H1 (cell line): ENCODE data around the gene HHAT. TPM values are rescaled to one million over a fixed set of nuclear protein-coding genes. Genes with fewer than 3 reads are reported as not detected.

Experiments used
- CTCF ChIA-PET: fragments of 300-600 bp; sonication (Branson Sonifier 250); formaldehyde crosslinking; loops from one replicate; lab custom pipeline; 2021; ENCODE audit not compliant: partially characterized antibody; lab: Charles Lee
- POLR2A ChIA-PET: fragments of 300-600 bp; sonication (Branson Sonifier 250); formaldehyde crosslinking; loops from one replicate; lab custom pipeline; 2021; ENCODE audit warnings: inconsistent platforms; ENCODE audit not compliant: partially characterized antibody; lab: Charles Lee
- DNase-seq, 2 experiments: peaks; one replicate each; pipeline versions ENCODE4 v3.0.0 to v3.0.0-alpha.2; 2010 to 2022; ENCODE audit warnings: low spot score in 2 of 2, low read depth in 1 of 2, mixed read lengths in 1 of 2
- FAIRE-seq: peaks from 2 replicates; lab custom pipeline; 2011; peaks lifted over from hg19 to GRCh38; lab: Jason Lieb, UNC
- H2AFZ ChIP-seq: 2 replicates; pipeline ENCODE4 v1.8.1; 2012; ENCODE audit warnings: low read length, inconsistent platforms
- H2AK5ac ChIP-seq: 2 replicates; pipeline ENCODE4 v1.6.1; 2013; ENCODE audit warnings: low read depth, low read length
- H2BK120ac ChIP-seq: replicated peaks from 2 replicates; pipeline ENCODE3; 2013; ENCODE audit warnings: low read depth, low read length, inconsistent platforms
- H2BK12ac ChIP-seq: 2 replicates; pipeline ENCODE4 v1.6.1; 2013; ENCODE audit warnings: low read depth, low read length
- H2BK15ac ChIP-seq: 2 replicates; pipeline ENCODE4 v1.6.1; 2013; ENCODE audit warnings: low read length
- H2BK20ac ChIP-seq: 2 replicates; pipeline ENCODE4 v1.6.1; 2013; ENCODE audit warnings: low read length
- H2BK5ac ChIP-seq: 2 replicates; pipeline ENCODE4 v1.6.1; 2013; ENCODE audit warnings: low read depth, low read length
- H3K14ac ChIP-seq: 2 replicates; pipeline ENCODE4 v1.6.1; 2013; ENCODE audit warnings: inconsistent platforms; ENCODE audit not compliant: insufficient read length
- H3K18ac ChIP-seq: 2 replicates; pipeline ENCODE4 v1.6.1; 2013; ENCODE audit warnings: low read length; ENCODE audit errors: extremely low read depth
- H3K23ac ChIP-seq: 2 replicates; pipeline ENCODE4 v1.6.1; 2013; ENCODE audit warnings: inconsistent platforms; ENCODE audit not compliant: insufficient read length
- H3K23me2 ChIP-seq: 2 replicates; pipeline ENCODE4 v1.6.1; 2013; ENCODE audit warnings: low read depth, low read length
- H3K27ac ChIP-seq: 2 replicates; pipeline ENCODE4 v1.6.1; 2011; ENCODE audit warnings: low read depth, low read length, inconsistent platforms
- H3K27me3 ChIP-seq, 4 experiments: replicated peaks in 1 of 4; 1 replicate in 1 of 4; 2 replicates in 3 of 4; pipeline versions ENCODE4 v1.6.1 to v1.8.1; 2011 to 2013; ENCODE audit warnings: low read length in 3 of 4, mild to moderate bottlenecking in 3 of 4, inconsistent platforms in 2 of 4, mixed read lengths in 2 of 4, moderate library complexity in 1 of 4; ENCODE audit not compliant: control insufficient read depth in 3 of 4, insufficient read depth in 3 of 4; ENCODE audit errors: extremely low read depth in 1 of 4
- H3K36me3 ChIP-seq, 4 experiments: 2 replicates each; pipeline versions ENCODE4 v1.6.1 to v1.8.1; 2011 to 2013; ENCODE audit warnings: mild to moderate bottlenecking in 4 of 4, low read length in 3 of 4, moderate library complexity in 2 of 4, control low read depth in 1 of 4, inconsistent platforms in 1 of 4; ENCODE audit not compliant: insufficient read depth in 4 of 4, control insufficient read depth in 2 of 4
- H3K4ac ChIP-seq: replicated peaks from 2 replicates; pipeline ENCODE3; 2013; ENCODE audit warnings: low read length, low read depth, mixed read lengths, inconsistent platforms; ENCODE audit not compliant: insufficient read length
- H3K4me1 ChIP-seq, 4 experiments: replicated peaks in 1 of 4; 1 replicate in 1 of 4; 2 replicates in 3 of 4; pipeline versions ENCODE4 v1.6.1 to v1.8.1; 2011 to 2013; ENCODE audit warnings: low read length in 3 of 4, inconsistent platforms in 2 of 4, mixed read lengths in 1 of 4; ENCODE audit not compliant: insufficient read depth in 4 of 4, control insufficient read depth in 3 of 4
- H3K4me2 ChIP-seq, 2 experiments: 2 replicates each; pipeline versions ENCODE4 v1.6.1 to v1.8.1; 2011 to 2013; ENCODE audit warnings: low read depth in 2 of 2, low read length in 2 of 2, control low read depth in 1 of 2, inconsistent platforms in 1 of 2, mild to moderate bottlenecking in 1 of 2; ENCODE audit not compliant: insufficient read depth in 1 of 2
- H3K4me3 ChIP-seq, 4 experiments: fragments of 200-600, 300-600 bp in 1 of 4; sonication (generic), shearing (Covaris generic), sonication (Bioruptor Twin) in 1 of 4; 2 replicates each; pipeline versions ENCODE4 v1.5.1 to v1.8.1; 2011 to 2016; ENCODE audit warnings: low read length in 4 of 4, low read depth in 3 of 4, control low read depth in 2 of 4, inconsistent platforms in 2 of 4, mild to moderate bottlenecking in 2 of 4, mixed read lengths in 1 of 4, moderate library complexity in 1 of 4; ENCODE audit not compliant: insufficient read depth in 2 of 4; ENCODE audit errors: extremely low read depth in 1 of 4
- H3K56ac ChIP-seq: replicated peaks from 2 replicates; pipeline ENCODE3; 2013; ENCODE audit warnings: low read depth, mild to moderate bottlenecking, mixed read lengths, low read length, inconsistent platforms; ENCODE audit not compliant: insufficient read length
- H3K79me1 ChIP-seq: 2 replicates; pipeline ENCODE4 v1.6.1; 2013; ENCODE audit warnings: low read depth, low read length, control low read depth
- H3K79me2 ChIP-seq, 2 experiments: 2 replicates each; pipeline versions ENCODE4 v1.6.1 to v1.8.1; 2012 to 2013; ENCODE audit warnings: low read length in 2 of 2, mild to moderate bottlenecking in 2 of 2, inconsistent platforms in 1 of 2; ENCODE audit not compliant: insufficient read depth in 2 of 2, control insufficient read depth in 1 of 2
- H3K9ac ChIP-seq, 4 experiments: replicated peaks in 1 of 4; 1 replicate in 1 of 4; 2 replicates in 3 of 4; pipeline versions ENCODE4 v1.6.1 to v1.8.1; 2011 to 2013; ENCODE audit warnings: low read depth in 3 of 4, low read length in 3 of 4, control low read depth in 2 of 4, mild to moderate bottlenecking in 2 of 4, moderate library complexity in 2 of 4, inconsistent platforms in 1 of 4; ENCODE audit errors: extremely low read depth in 1 of 4
- H3K9me3 ChIP-seq, 2 experiments: 2 replicates each; pipeline versions ENCODE4 v1.6.1 to v1.8.1; 2012 to 2013; ENCODE audit warnings: mild to moderate bottlenecking in 2 of 2, moderate library complexity in 2 of 2, control low read depth in 1 of 2, inconsistent platforms in 1 of 2, low read depth in 1 of 2, low read length in 1 of 2, mixed read lengths in 1 of 2; ENCODE audit not compliant: insufficient read depth in 2 of 2
- H4K20me1 ChIP-seq, 2 experiments: replicated peaks in 1 of 2; 2 replicates each; pipeline versions ENCODE3 to v1.8.1; 2011 to 2013; ENCODE audit warnings: inconsistent platforms in 2 of 2, low read length in 2 of 2, mild to moderate bottlenecking in 1 of 2; ENCODE audit not compliant: insufficient read depth in 2 of 2, control insufficient read depth in 1 of 2
- H4K5ac ChIP-seq: 2 replicates; pipeline ENCODE4 v1.6.1; 2013; ENCODE audit warnings: low read length, low read depth, mixed read lengths, inconsistent platforms; ENCODE audit not compliant: insufficient read length
- H4K8ac ChIP-seq: 2 replicates; pipeline ENCODE4 v1.8.0; 2013; ENCODE audit warnings: mild to moderate bottlenecking, moderate library complexity, low read length, inconsistent platforms; ENCODE audit not compliant: insufficient read depth; ENCODE audit errors: extremely low read depth
- H4K91ac ChIP-seq: replicated peaks from 2 replicates; pipeline ENCODE3; 2013; ENCODE audit warnings: low read length, mixed read lengths, inconsistent platforms; ENCODE audit not compliant: insufficient read length
- CHD2 ChIP-seq: IDR thresholded peaks from 2 replicates; pipeline ENCODE4 v1.6.1; 2012; ENCODE audit warnings: low read length, improper control_type of control experiment
- KDM4A ChIP-seq: IDR thresholded peaks from one replicate; pipeline ENCODE4 v1.7.1; 2012; ENCODE audit warnings: low read depth, mild to moderate bottlenecking, moderate library complexity, low read length, inconsistent platforms; ENCODE audit not compliant: severe bottlenecking
- WGBS, 2 experiments: shearing (Covaris generic) in 1 of 2; methylation state at CpG; one replicate each; pipeline versions ENCODE4 v1.1.6 to v1.1.7; 2013 to 2015; ENCODE audit warnings: low lambda C conversion rate in 2 of 2, mixed read lengths in 2 of 2, inconsistent platforms in 1 of 2, low coverage in 1 of 2, missing lambda C conversion rate in 1 of 2; ENCODE audit not compliant: insufficient replicate concordance in 2 of 2, insufficient coverage in 1 of 2, insufficient read length in 1 of 2; ENCODE audit errors: extremely low coverage in 1 of 2, missing lambda C conversion rate in 1 of 2; 5-methylcytosine and 5-hydroxymethylcytosine counted together
- polyA plus RNA-seq, 7 experiments: library from polyadenylated mRNA; depleted of rRNA in 3 of 7; stranded (reverse) in 5 of 7; unstranded in 2 of 7; fragments of >200 nt in 5 of 7; fragments of 200-250 nt in 2 of 7; gene quantifications; 1 replicate in 5 of 7; 2 replicates in 1 of 7; 4 replicates in 1 of 7; pipeline versions ENCODE4 v1.2.1 to v1.2.3, GENCODE V29; 2011 to 2013; ENCODE audit warnings: missing spikeins in 2 of 7, mixed read lengths in 2 of 7
- total RNA-seq: library from RNA; stranded (reverse); fragmentation: NEBNext Ultra II Directional; extraction: Animal tissue kit (Norgen Biotek cat#: 25700); gene quantifications from 2 replicates; pipeline ENCODE4 v1.2.1, GENCODE V29; 2021

Gene HHAT
- total and polyA plus RNA-seq, 2 of the 8 experiments (the other 6 are each of a cell fraction or from before 2014, with no cell fraction given), result 0.15 to 0.51 TPM

DNA sequence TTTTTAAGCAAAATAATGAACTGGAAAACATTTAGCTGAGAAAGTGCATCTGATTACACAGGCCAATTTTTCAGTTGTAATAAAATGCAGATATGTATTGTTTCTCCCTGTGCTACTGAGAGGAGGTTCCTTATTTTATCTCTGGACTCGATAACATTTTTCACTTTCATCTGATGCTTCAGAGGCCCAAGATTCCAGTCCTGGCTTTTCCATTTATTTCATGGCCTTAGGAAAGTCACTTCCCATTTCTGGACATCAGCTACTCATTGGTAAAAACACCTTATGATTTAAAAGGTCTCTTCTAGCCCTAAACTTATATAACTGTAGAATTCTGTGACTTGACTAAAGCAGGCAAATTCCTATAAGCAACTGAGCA lies 203.5 kb downstream of the HHAT start:
- H2BK15ac ChIP-seq, result no peak overlapping the region
- H4K8ac ChIP-seq, result no peak overlapping the region
- H4K91ac ChIP-seq, result no peak overlapping the region
- no peak overlapping the region for H3K4me3 ChIP-seq
- ChIA-PET CTCF (interaction anchor here (0.9 to 1.6 kb wide), 3 partner anchors 15 to 164 kb away, joined by 4 read pairs; no protein-coding TSS in a partner anchor), POLR2A (no interaction called here)
- H2AFZ ChIP-seq, result no peak overlapping the region
- no peak overlapping the region for H3K27ac ChIP-seq
- no peaks in the 10 kb centered on the region for H3K27me3 ChIP-seq
- H3K9ac ChIP-seq, result no peak overlapping the region
- no peak overlapping the region for H3K56ac ChIP-seq
- H3K23ac ChIP-seq, result no peak overlapping the region
- no peak overlapping the region for H2BK20ac ChIP-seq
- no peaks in the 10 kb centered on the region for H4K20me1 ChIP-seq
- H3K79me2 ChIP-seq, result no peaks in the 10 kb centered on the region
- H2BK5ac ChIP-seq, result no peak overlapping the region
- FAIRE-seq (no peak), DNase-seq (no peak)
- H3K4ac ChIP-seq, result no peak overlapping the region
- no peaks in the 10 kb centered on the region for H3K79me1 ChIP-seq
- no peak overlapping the region for H4K5ac ChIP-seq
- H3K36me3 ChIP-seq, result no peaks in the 10 kb centered on the region
- peaks cover 0 to 6% (median 1%) of the 10 kb centered on the region in 4 experiments; a peak in 2 of 7 replicates for H3K4me1 ChIP-seq
- H3K9me3 ChIP-seq, result no peaks in the 10 kb centered on the region
- no peak overlapping the region for H2BK12ac ChIP-seq
- no peak overlapping the region for H2AK5ac ChIP-seq
- H3K4me2 ChIP-seq, result no peak overlapping the region
- H3K23me2 ChIP-seq, result no peaks in the 10 kb centered on the region
- H2BK120ac ChIP-seq, result no peak overlapping the region
- no peak overlapping the region for H3K18ac ChIP-seq
- no peak overlapping the region for H3K14ac ChIP-seq
- no peak for TF ChIP-seq KDM4A
- no peak for TF ChIP-seq CHD2
- 100% methylated on average over 1 of the region's 1 CpG; no CpG with 5 or more reads in 1 of the 2 experiments for WGBS, 2 experiments
